Measurements from ENCODE around the gene CASP8AP2.

The CASP8AP2 gene

GRCh38 chr6:89917216-89917615 lies 87.5 kb downstream of the CASP8AP2 start:
- H3K4me1 ChIP-seq (ENCODE audit: insufficient read depth, low read length, severe bottlenecking), result no peaks in the 10 kb centered on the region
- no peaks in the 10 kb centered on the region for H3K9me2 ChIP-seq (ENCODE audit: low read depth, low read length)
- no peaks in the 10 kb centered on the region for H3K79me2 ChIP-seq (ENCODE audit: insufficient read depth, low read length)
- no peaks in the 10 kb centered on the region for H4K20me1 ChIP-seq (ENCODE audit: insufficient read depth, low read length)
- H2AFZ ChIP-seq (ENCODE audit: low read length), result no peak overlapping the region
- no peaks in the 10 kb centered on the region; the same call in 1 of the 2 replicates for H3K36me3 ChIP-seq (ENCODE audit: insufficient read depth, low read length)
- H3K9ac ChIP-seq (ENCODE audit: low read length), result no peak overlapping the region
- no peaks in the 10 kb centered on the region for H3F3A ChIP-seq (ENCODE audit: insufficient read depth, low read length)
- no peak overlapping the region for H3K4me3 ChIP-seq (ENCODE audit: low read depth, low read length, poor library complexity, severe bottlenecking)
- no peak for TF ChIP-seq EZH2 (IDR thresholded peaks at IDR 0.05; ENCODE audit: borderline replicate concordance, low read length)
- no peak for TF ChIP-seq CTCF (IDR thresholded peaks at IDR 0.05; ENCODE audit: low read length)
- no peaks in the 10 kb centered on the region for H3K27me3 ChIP-seq (ENCODE audit: insufficient read depth, low read length)
- H3K9me3 ChIP-seq (ENCODE audit: low read length), result peaks cover 4% of the 10 kb centered on the region
- no peak overlapping the region for H3K4me2 ChIP-seq (ENCODE audit: low read length)
- H3K27ac ChIP-seq (ENCODE audit: low read depth, low read length, poor library complexity, severe bottlenecking), result no peak overlapping the region

GRCh38 chr6:89917801-89918366 lies 88.2 kb downstream of the CASP8AP2 start:
- Histone ChIP-seq H3K27me3 (ENCODE audit: insufficient read depth, low read length) (no peaks in the 10 kb centered on the region), H3K79me2 (ENCODE audit: insufficient read depth, low read length) (no peaks in the 10 kb centered on the region), H2AFZ (ENCODE audit: low read length) (no peak overlapping the region), H3K27ac (ENCODE audit: low read depth, low read length, poor library complexity, severe bottlenecking) (no peak overlapping the region), H3K9me3 (ENCODE audit: low read length) (peaks cover 4% of the 10 kb centered on the region), H3K36me3 (ENCODE audit: insufficient read depth, low read length) (no peaks in the 10 kb centered on the region; the same call in 1 of the 2 replicates), H3F3A (ENCODE audit: insufficient read depth, low read length) (no peaks in the 10 kb centered on the region), H3K4me1 (ENCODE audit: insufficient read depth, low read length, severe bottlenecking) (no peaks in the 10 kb centered on the region), H3K4me2 (ENCODE audit: low read length) (no peak overlapping the region), H3K4me3 (ENCODE audit: low read depth, low read length, poor library complexity, severe bottlenecking) (no peak overlapping the region), H4K20me1 (ENCODE audit: insufficient read depth, low read length) (no peaks in the 10 kb centered on the region), H3K9me2 (ENCODE audit: low read depth, low read length) (no peaks in the 10 kb centered on the region), H3K9ac (ENCODE audit: low read length) (no peak overlapping the region)
- TF ChIP-seq CTCF (IDR thresholded peaks at IDR 0.05; ENCODE audit: low read length), result no peak
- no peak for TF ChIP-seq EZH2 (IDR thresholded peaks at IDR 0.05; ENCODE audit: borderline replicate concordance, low read length)

All from OCI-LY1 (cell line).